ENCODE results near the gene CD8B2.

DNA sequence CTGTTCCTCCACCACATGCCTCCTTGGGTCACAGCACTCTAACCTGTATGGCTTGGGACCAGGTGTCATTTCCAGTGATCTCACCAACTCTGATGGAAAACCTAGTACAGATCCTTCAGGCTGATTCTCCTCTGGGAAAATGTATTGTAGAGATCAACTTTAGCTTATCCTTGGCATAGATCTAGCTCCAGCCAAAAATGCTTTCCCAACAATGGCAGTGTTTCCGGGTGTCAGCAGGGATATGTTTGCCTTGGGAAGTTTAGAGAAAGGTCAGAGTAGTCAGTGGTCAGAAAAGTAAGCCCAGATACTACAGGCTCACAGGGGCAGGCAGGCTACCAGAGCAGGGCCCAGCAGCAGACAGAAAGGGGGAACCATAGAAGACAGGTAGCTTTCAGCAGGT, 73.6 kb downstream of the CD8B2 start:
- TF ChIP-seq EZH2 (IDR thresholded peaks at IDR 0.05; ENCODE audit: low read depth, unreplicated experiment) (no peak), CTCF (conservative IDR thresholded peaks at IDR 0.05; ENCODE audit: low read depth in 2 of 2) (no peak)

All from GM23338 (cell line).